ENCODE results near the gene SIRT7. TPM values are rescaled to one million over a fixed set of nuclear protein-coding genes. Genes with fewer than 3 reads are reported as not detected.

Gene SIRT7
- total and polyA plus RNA-seq, 7 donors, result 11.4 to 62.2 (median 28.8) TPM

GRCh38 chr17:81929253-81930141, 11.5 kb upstream of the SIRT7 start:
- no peak overlapping the region for H3K4me3 ChIP-seq
- peaks cover 0 to 34% (median 31%) of the 10 kb centered on the region in 4 donors for H3K4me1 ChIP-seq
- peaks cover 0 to 13% (median 0%) of the 10 kb centered on the region in 3 donors for H3K27me3 ChIP-seq
- H3K36me3 ChIP-seq, result no peaks in the 10 kb centered on the region
- H3K9me3 ChIP-seq, result no peaks in the 10 kb centered on the region
- no peak overlapping the region for H3K27ac ChIP-seq
- intact Hi-C loops (cut with DNase I), result no loop called here
- WGBS, 2 donors, result 78 to 92% methylated on average over 31 of the region's 31 CpGs
- no peak for TF ChIP-seq CTCF (IDR thresholded peaks at IDR 0.05)
- TF ChIP-seq EP300 (IDR thresholded peaks at IDR 0.05), result no peak
- TF ChIP-seq POLR2AphosphoS5 (IDR thresholded peaks at IDR 0.05), result no peak
- no peak for TF ChIP-seq POLR2A (IDR thresholded peaks at IDR 0.05)
- no peak for DNase-seq

- H3K9me3 ChIP-seq, result no peaks in the 10 kb centered on the region
- peak overlapping the region; percentile 31 to 99 (median 92) for H3K4me3 ChIP-seq
- H3K27ac ChIP-seq, result peak overlapping the region in 1 of 4 donors; percentile 99
- intact Hi-C loops (cut with DNase I), result no loop called here
- peaks cover 0 to 13% (median 0%) of the 10 kb centered on the region in 3 donors for H3K27me3 ChIP-seq
- no peak for DNase-seq
- WGBS, 2 donors, result 16 to 26% methylated on average over 44 of the region's 44 CpGs
- H3K36me3 ChIP-seq, result no peaks in the 10 kb centered on the region
- peaks cover 0 to 42% (median 39%) of the 10 kb centered on the region in 4 donors for H3K4me1 ChIP-seq
- TF ChIP-seq CTCF (IDR thresholded peaks at IDR 0.05), result no peak
- no peak for TF ChIP-seq EP300 (IDR thresholded peaks at IDR 0.05)
- TF ChIP-seq POLR2AphosphoS5 (IDR thresholded peaks at IDR 0.05), result no peak
- no peak for TF ChIP-seq POLR2A (IDR thresholded peaks at IDR 0.05)
Measured at GRCh38 chr17:81928544-81929252, 10.7 kb upstream of the SIRT7 start.

GRCh38 chr17:81927653-81928543, 9.9 kb upstream of the SIRT7 start, which contains the start of gene MAFG:
MAFG (minus strand) TSS chr17:81927735; CDS start chr17:81923185, 4,550 bp downstream.
- peak; percentile 96 for DNase-seq
- peaks cover 0 to 50% (median 47%) of the 10 kb centered on the region in 4 donors for H3K4me1 ChIP-seq
- no peaks in the 10 kb centered on the region for H3K9me3 ChIP-seq
- intact Hi-C loops (cut with DNase I), result loop anchor here (2.0 kb wide), 1 partner anchor 57 kb away; the partner anchor contains the start of gene ARHGDIA
- peak within 1 kb of the TSS; percentile 98 to 99 (median 99) for H3K27ac ChIP-seq
- H3K36me3 ChIP-seq, result peaks cover 0 to under 1% (median 0%) of the 10 kb centered on the region in 4 donors
- WGBS, 2 donors, result 0 to 1% methylated on average over 98 of the region's 98 CpGs
- H3K4me3 ChIP-seq, result peak within 1 kb of the TSS; percentile 85 to 99 (median 92)
- H3K27me3 ChIP-seq, result peaks cover 0 to 13% (median 0%) of the 10 kb centered on the region in 3 donors
- TF ChIP-seq EP300 (IDR thresholded peaks at IDR 0.05) (peak in 1 of 4 donors; percentile 38), CTCF (IDR thresholded peaks at IDR 0.05) (no peak), POLR2AphosphoS5 (IDR thresholded peaks at IDR 0.05) (peak; percentile 70 to 89 (median 78)), POLR2A (IDR thresholded peaks at IDR 0.05) (no peak)

GRCh38 chr17:81927152-81927652, 9.2 kb upstream of the SIRT7 start:
- Histone ChIP-seq H3K4me3 (peak overlapping the region; percentile 85 to 99 (median 92)), H3K36me3 (peaks cover 4 to 7% (median 6%) of the 10 kb centered on the region in 4 donors), H3K9me3 (no peaks in the 10 kb centered on the region), H3K4me1 (peaks cover 0 to 57% (median 54%) of the 10 kb centered on the region in 4 donors), H3K27ac (peak overlapping the region; percentile 98 to 99 (median 99)), H3K27me3 (peaks cover 0 to 13% (median 0%) of the 10 kb centered on the region in 3 donors)
- WGBS, 2 donors, result 0% methylated on average over 78 of the region's 78 CpGs
- intact Hi-C loops (cut with DNase I), result loop anchor here (2.0 kb wide), 1 partner anchor 56 kb away; the partner anchor contains the start of gene ARHGDIA
- TF ChIP-seq POLR2AphosphoS5 (IDR thresholded peaks at IDR 0.05), result no peak
- TF ChIP-seq POLR2A (IDR thresholded peaks at IDR 0.05), result no peak
- no peak for TF ChIP-seq CTCF (IDR thresholded peaks at IDR 0.05)
- no peak for TF ChIP-seq EP300 (IDR thresholded peaks at IDR 0.05)
- no peak for DNase-seq
